NCI-H128 (cell line): ENCODE data around the gene SCYGR6.
"Not testable (repeated sequence)": the region's sequence is repeated elsewhere in the genome, so short reads cannot be mapped to it uniquely, and the experiment has no call there.

Source experiments
- DNase-seq: peaks from one replicate; lab custom pipeline; 2025; ENCODE audit not compliant: unreplicated experiment; lab: John Stamatoyannopoulos, UW

Gene SCYGR6, protein sequence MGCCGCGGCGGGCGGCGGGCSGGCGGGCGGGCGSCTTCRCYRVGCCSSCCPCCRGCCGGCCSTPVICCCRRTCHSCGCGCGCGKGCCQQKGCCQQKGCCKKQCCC

GRCh38 chr2:227724394-227725039 lies at the start of gene SCYGR6:
Gene SCYGR6, minus strand, starts transcription at chr2:227724757. Its CDS starts 0 bp downstream, at chr2:227724757.
- no peak for DNase-seq

GRCh38 chr2:227774011-227774624 lies 49.6 kb upstream of the SCYGR6 start:
- DNase-seq = no peak

- no peak for DNase-seq
Measured at GRCh38 chr2:227772932-227773331, 48.4 kb upstream of the SCYGR6 start.

GRCh38 chr2:227772197-227772661 lies 47.7 kb upstream of the SCYGR6 start:
- no peak for DNase-seq

DNA sequence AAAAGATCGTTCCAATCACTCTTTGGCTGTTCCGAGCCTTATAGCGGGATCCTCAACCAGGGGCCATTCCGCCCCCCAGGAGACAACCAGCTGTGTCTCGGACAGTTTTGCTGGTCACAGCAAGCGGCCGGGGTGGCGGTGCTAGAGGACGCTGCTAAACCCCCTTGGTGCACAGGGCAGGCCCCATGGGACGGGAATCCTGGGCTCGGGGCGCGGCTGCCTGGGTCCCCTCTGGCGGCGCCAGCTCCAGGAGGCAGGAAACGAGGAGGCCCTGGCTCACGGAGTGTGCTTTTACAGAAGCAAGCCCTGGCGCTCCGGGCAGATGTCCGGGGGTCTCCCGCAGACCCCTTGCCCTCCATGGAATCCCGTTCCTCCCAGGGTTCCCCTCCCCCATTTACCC lies 43.3 kb upstream of the SCYGR6 start:
- no peak for DNase-seq

DNA sequence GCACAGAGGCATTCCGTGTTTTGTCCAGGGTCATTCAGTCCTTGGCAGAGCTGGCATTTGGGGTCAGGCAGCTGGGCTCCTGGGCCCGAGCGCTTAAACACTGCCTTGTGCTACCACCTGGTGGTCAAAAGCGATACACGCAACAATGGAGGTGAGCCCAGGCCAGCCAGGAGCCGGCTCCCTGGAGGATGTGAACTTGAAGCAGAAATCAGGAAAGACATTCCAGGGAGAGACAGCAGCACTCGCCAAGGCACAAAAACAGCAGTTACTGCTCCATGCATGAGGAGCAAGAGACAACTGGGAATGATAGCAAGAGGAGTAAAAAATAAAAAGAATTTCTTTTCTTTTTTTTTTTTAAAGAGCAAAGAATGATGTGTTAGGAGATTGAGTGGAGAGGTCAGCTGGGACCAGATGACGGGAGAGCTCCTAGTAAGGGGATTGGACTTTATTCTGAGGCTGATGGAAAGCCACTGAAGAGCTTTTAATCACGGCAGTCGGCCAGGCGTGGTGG lies 41.9 kb upstream of the SCYGR6 start:
- no peak for DNase-seq

- no peak for DNase-seq
Measured at GRCh38 chr2:227765788-227766372, 41.3 kb upstream of the SCYGR6 start.

- no peak for DNase-seq
Measured at GRCh38 chr2:227761740-227762476, 37.4 kb upstream of the SCYGR6 start.

GRCh38 chr2:227759411-227760118 lies 35.0 kb upstream of the SCYGR6 start:
- DNase-seq = no peak

- not testable (repeated sequence) for DNase-seq
Measured at GRCh38 chr2:227756261-227756660, 31.7 kb upstream of the SCYGR6 start.

DNA sequence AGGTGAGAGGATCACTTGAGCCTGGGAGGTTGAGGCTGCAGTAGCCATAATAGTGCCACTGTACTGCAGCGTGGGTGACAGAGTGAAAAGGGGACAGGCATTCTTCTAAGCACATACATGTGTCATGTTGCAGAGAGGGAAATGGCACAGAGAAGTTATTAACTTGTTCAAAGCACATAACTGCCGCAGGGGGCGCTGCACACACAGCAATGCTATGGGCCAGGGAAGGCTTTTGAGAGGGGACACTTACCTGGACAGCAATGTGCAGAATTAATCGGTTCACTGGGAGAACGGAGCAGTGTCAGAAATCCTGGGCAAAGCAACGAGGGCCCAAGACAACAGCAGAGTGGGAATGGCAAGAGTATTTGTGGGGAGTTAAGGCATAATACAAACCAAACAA lies 23.5 kb upstream of the SCYGR6 start:
- no peak for DNase-seq

DNA sequence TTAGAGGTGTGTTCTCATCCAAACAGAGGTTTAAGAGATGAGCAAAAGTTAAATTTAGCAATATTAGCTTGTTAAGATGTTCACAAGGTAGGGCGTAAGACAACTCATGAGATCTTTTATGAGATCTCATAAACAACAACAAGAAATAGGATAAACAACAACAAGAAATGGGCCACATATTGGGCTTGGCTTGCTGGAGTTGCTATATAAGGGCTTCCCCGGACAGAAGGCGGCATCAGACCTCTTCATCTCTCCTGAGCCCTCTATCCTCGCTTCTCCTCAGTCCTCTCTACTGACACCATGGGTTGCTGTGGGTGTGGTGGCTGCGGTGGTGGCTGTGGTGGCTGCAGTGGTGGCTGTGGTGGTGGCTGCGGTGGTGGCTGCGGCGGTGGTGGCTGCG lies 21.0 kb upstream of the SCYGR6 start, which contains the start of gene SCYGR8:
TSS of gene SCYGR8 (plus strand) at position 301 of the 400 bp plus-strand sequence. CDS start at position 301, 0 bp downstream.
- DNase-seq = no peak

DNA sequence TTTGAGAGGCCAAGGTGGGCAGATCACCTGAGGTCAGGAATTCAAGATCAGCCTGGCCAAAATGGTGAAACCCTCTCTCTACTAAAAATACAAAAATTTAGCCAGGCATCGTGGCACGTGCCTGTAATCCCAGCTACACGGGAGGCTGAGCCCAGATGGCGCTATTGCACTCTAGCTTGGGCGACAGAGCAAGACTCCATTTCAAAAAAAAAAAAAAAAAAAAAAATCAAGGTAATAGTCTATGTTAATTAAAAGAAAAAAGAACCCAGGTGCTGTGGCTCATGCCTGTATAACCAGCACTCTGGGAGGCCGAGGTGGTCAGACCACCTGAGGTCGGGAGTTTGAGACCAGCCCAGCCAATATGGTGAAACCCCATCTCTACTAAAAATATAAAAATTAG lies 16.1 kb upstream of the SCYGR6 start:
- not testable (repeated sequence) for DNase-seq

DNA sequence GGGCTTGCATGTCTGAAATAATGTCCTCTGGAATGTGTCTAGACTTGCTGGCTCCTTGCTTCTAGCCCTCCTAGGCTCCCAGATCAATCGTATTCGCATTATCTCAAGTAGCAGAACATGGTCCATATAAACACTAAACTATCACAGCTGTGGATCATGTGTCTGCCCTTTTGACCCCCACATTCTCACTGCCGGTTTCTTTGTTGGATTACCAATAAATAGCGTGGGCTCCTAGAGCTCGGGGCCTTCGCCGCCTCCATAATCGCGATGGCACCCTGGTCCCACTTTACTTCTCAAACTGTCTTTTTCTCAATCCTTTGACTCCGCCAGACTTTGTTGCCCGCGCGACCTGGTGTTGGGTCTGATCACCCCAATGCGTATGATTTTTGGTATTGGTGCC lies 14.8 kb upstream of the SCYGR6 start:
- DNase-seq = no peak

DNA sequence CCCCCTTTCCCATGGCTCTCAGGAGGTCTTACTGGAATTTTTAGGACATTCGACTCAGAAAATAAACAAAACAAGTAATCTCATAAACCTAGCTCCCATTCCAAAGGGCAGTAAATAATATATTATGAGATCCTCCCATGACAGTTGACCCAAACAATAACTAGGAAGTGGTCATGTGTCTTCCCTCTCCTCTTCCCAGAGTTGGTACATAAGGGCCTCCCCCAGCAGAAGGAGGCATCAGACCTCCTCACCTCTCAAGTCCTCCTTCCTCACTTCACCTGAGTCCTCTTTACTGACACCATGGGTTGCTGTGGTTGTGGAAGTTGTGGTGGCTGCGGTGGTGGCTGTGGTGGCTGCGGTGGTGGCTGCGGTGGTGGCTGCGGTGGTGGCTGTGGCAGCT lies 3.5 kb upstream of the SCYGR6 start, which contains the start of gene SCYGR7:
TSS of gene SCYGR7 (plus strand) at position 301 of the 400 bp plus-strand sequence. CDS start at position 301, 0 bp downstream.
- no peak for DNase-seq

DNA sequence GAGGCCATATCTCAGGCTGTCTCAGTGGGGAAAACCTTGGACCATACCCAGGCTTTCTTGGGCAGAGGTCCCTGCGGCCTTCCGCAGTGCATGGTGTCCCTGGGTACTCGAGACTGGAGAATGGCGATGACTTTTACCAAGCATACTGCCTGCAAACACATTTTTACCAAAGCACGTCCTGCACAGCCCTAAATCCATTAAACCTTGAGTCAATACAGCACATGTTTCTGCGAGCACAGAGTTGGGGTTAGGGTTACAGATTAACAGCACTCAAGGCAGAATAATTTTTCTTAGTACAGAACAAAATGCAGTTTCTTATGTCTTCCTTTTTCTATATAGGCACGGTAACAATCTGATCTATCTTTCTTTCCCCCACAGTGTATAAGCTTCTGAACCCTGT lies 1.7 kb downstream of the SCYGR6 start:
- DNase-seq = not testable (repeated sequence)

DNA sequence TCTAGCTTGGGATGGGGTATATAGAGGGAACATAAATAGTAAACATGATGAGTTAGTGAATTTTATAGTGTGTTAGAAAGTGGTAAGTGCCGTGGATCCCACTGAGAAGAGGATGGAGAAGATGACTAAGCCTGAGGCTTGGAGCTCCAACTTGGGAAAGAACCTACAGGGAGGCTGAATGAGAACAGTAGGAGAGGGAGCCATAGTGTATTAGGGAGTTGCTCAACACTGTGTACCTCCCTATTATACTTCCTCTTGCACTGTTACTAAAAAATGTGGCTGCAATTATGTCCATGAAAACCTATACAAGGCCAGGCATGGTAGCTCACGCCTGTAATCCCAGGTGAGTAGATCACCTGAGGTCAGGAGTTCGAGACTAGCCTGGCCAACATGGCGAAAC lies 3.9 kb downstream of the SCYGR6 start:
- no peak for DNase-seq

GRCh38 chr2:227719641-227720040 lies 4.9 kb downstream of the SCYGR6 start:
- no peak for DNase-seq

DNA sequence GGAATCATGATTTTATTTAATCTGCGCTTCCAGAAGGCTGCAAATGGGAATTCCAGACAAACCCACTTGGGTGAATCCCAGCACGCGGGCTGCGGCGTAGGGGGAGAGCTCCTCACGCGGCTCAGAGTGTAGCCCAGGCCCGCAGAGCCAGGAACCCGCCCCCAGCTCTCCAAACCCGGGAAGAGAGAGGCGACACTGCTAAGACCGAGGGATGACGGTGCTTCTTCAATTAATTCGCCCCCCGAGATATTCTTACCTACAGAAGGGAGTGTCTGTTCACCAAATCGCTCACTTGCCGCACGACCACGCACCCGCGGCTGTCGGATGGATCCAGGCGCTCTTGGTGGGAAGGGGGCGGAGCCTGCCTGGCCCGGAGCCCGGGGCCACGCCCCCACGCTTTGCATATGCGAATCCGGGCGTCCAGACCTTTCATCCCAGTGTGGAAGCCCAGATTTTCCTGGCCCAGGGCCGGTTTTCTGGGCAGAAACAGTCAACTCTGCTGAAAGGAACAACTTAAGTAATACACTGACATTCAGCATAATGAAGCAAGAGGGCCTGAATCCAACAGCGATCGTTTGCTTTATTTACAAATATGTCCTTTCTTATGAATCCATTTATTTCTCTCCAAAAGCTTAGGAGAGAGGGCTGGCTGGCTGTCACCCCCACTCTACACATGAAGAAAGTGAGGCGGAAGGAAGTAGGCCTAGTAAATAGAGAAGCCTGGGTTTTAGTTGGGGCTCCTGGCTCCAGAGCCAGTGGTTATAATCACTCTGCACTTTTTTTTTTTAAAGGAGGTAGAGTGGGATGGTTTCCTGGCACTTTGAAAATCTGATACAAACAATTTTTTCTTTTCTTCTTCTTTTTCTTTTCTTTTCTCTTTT lies 6.6 kb downstream of the SCYGR6 start, which contains the start of gene SLC19A3:
TSS of gene SLC19A3 (minus strand) at position 342 of the 881 bp plus-strand sequence. CDS start 15,710 bp downstream, outside the sequence.
- DNase-seq = no peak
